GM18508 (cell line): ENCODE measurements around the gene ZNF45.
A peak's percentile ranks its signal among the peaks of the same experiment; 100 is the strongest.
"Not testable (repeated sequence)": the region's sequence is repeated elsewhere in the genome, so short reads cannot be mapped to it uniquely, and the experiment has no call there.

Experiments
- ATAC-seq: cut with Tn5 transposase; IDR thresholded peaks from one replicate; pipeline ENCODE4 v1.9.1; 2021; ENCODE audit warnings: moderate number of reproducible peaks; ENCODE audit not compliant: insufficient read depth, unreplicated experiment

Gene ZNF45

GRCh38 chr19:43914051-43914450, 21.0 kb downstream of the ZNF45 start:
- no peak for ATAC-seq

GRCh38 chr19:43913383-43913782, 21.7 kb downstream of the ZNF45 start:
- no peak for ATAC-seq

- ATAC-seq = no peak
Measured at GRCh38 chr19:43910884-43911283, 24.2 kb downstream of the ZNF45 start.

- no peak for ATAC-seq
Measured at GRCh38 chr19:43908659-43909058, 26.4 kb downstream of the ZNF45 start.

- no peak for ATAC-seq
Measured at GRCh38 chr19:43906774-43907173, 28.3 kb downstream of the ZNF45 start.

GRCh38 chr19:43905897-43906296, 29.2 kb downstream of the ZNF45 start:
- ATAC-seq = no peak

GRCh38 chr19:43902399-43902798, 32.7 kb downstream of the ZNF45 start:
- no peak for ATAC-seq

- ATAC-seq = peak; percentile 65
Measured at GRCh38 chr19:43901395-43902390, 33.4 kb downstream of the ZNF45 start.

GRCh38 chr19:43895727-43896308, 39.3 kb downstream of the ZNF45 start:
- no peak for ATAC-seq

GRCh38 chr19:43883864-43884263, 51.2 kb downstream of the ZNF45 start, which contains the start of gene ZNF404:
Gene ZNF404 (minus strand): TSS chr19:43883964.
- no peak for ATAC-seq

- ATAC-seq = no peak
Measured at GRCh38 chr19:43880483-43880882, 54.6 kb downstream of the ZNF45 start.

GRCh38 chr19:43872547-43873336, 62.3 kb downstream of the ZNF45 start:
- ATAC-seq = no peak

- not testable (repeated sequence) for ATAC-seq
Measured at GRCh38 chr19:43866923-43867322, 68.2 kb downstream of the ZNF45 start.
